ENCODE results near the gene SKOR1. TPM values are rescaled to one million over a fixed set of nuclear protein-coding genes. Genes with fewer than 3 reads are reported as not detected.

Gene SKOR1
- total and polyA plus RNA-seq, 10 of the 15 experiments (the other 5 are each of a cell fraction or from before 2014, with no cell fraction given), result 0.04 to 0.36 (median 0.10) TPM; not detected in 4

- TF ChIP-seq REST (IDR thresholded peaks at IDR 0.05; ENCODE audit: low read depth, low read length) (no peak), CHD4 (IDR thresholded peaks at IDR 0.05) (no peak), MLLT1 (IDR thresholded peaks at IDR 0.05) (0 out of 2 replicates have a peak, but pooled peaks have one; percentile 22), ATF2 (IDR thresholded peaks at IDR 0.05; ENCODE audit: low read length) (no peak), TCF12 (IDR thresholded peaks at IDR 0.05; ENCODE audit: low read depth, low read length) (no peak), ZNF384 (IDR thresholded peaks at IDR 0.05; ENCODE audit: borderline replicate concordance, low read depth, low read length) (peak; percentile 45; the same call in 1 of the 2 replicates)
Measured at GRCh38 chr15:67839499-67839928, 14.2 kb downstream of the SKOR1 start (continued).

Data from GM12878 (cell line).